K562 (cell line): Measurements from ENCODE around the gene KIF25. TPM values are rescaled to one million over a fixed set of nuclear protein-coding genes. Genes with fewer than 3 reads are reported as not detected.

ENCODE experiments used
- ATAC-seq: fragments of 200-7000 bp; cut with Tn5 transposase; 3 replicates; pipeline ENCODE4 v1.9.1; 2020; ENCODE audit warnings: moderate library complexity
- BruUV-seq: library from RNA; stranded (reverse); fragments of 400-500 nt; replicated peaks from 2 replicates; lab custom pipeline; 2021; lab: Mats Ljungman, UMichigan
- CTCF ChIA-PET: fragments of 300-600 bp; formaldehyde crosslinking; extraction: SDS; loops from one replicate; lab custom pipeline; 2021; ENCODE audit warnings: low intra/inter-chr PET ratio; lab: Yijun Ruan, JAX
- POLR2A ChIA-PET: fragments of 300-600, 350-650 bp; sonication (Branson Sonifier 250); formaldehyde crosslinking; extraction: SDS; loops from one replicate; lab custom pipeline; 2021; ENCODE audit warnings: antibody characterized with exemption, inconsistent platforms; lab: Yijun Ruan, JAX
- DNase-seq, 4 experiments: peaks; one replicate each; pipeline versions ENCODE4 v3.0.0 to v3.0.0-alpha.2; 2011 to 2018; ENCODE audit warnings: low spot score in 3 of 4, mixed read lengths in 3 of 4; ENCODE audit errors: extremely low read depth in 1 of 4
- FAIRE-seq: peaks from 2 replicates; lab custom pipeline; 2011; peaks lifted over from hg19 to GRCh38; lab: Jason Lieb, UNC
- H2AFZ ChIP-seq: 2 replicates; pipeline ENCODE4 v1.6.0; 2011; ENCODE audit warnings: low read depth, low read length, control low read depth, inconsistent platforms
- H3K27ac ChIP-seq: fragments of 200-600 bp; 3 replicates; pipeline ENCODE4 v1.8.0; 2011; ENCODE audit warnings: low read depth, mild to moderate bottlenecking, control low read depth, inconsistent platforms, low read length, moderate library complexity, mixed read lengths; ENCODE audit errors: extremely low read depth
- H3K27me3 ChIP-seq, 2 experiments: fragments of 300-600 bp in 1 of 2; 2 replicates in 1 of 2; 3 replicates in 1 of 2; pipeline versions ENCODE4 v1.6.0 to v1.8.0; 2011; ENCODE audit warnings: inconsistent platforms in 2 of 2, low read length in 2 of 2, mild to moderate bottlenecking in 1 of 2, mixed read lengths in 1 of 2, moderate library complexity in 1 of 2; ENCODE audit not compliant: control insufficient read depth in 2 of 2, insufficient read depth in 2 of 2
- H3K36me3 ChIP-seq: fragments of 300-600 bp; 3 replicates; pipeline ENCODE4 v1.8.0; 2011; ENCODE audit warnings: mild to moderate bottlenecking, low read length, inconsistent platforms; ENCODE audit not compliant: control insufficient read depth, insufficient read depth
- H3K4me1 ChIP-seq, 2 experiments: fragments of 200-600 bp in 1 of 2; replicated peaks in 1 of 2; 2 replicates in 1 of 2; 3 replicates in 1 of 2; pipeline versions ENCODE4 v1.5.1 to v1.8.0; 2011; ENCODE audit warnings: inconsistent platforms in 2 of 2, low read length in 2 of 2, mild to moderate bottlenecking in 1 of 2, mixed read lengths in 1 of 2, moderate library complexity in 1 of 2; ENCODE audit not compliant: control insufficient read depth in 2 of 2, insufficient read depth in 2 of 2
- H3K4me2 ChIP-seq: 2 replicates; pipeline ENCODE4 v1.6.1; 2011; ENCODE audit warnings: low read length, control low read depth, inconsistent platforms, mixed read lengths; ENCODE audit not compliant: insufficient read depth
- H3K4me3 ChIP-seq: fragments of 200-600 bp; sonication (generic), shearing (Covaris generic); 2 replicates; pipeline ENCODE4 v1.5.1; 2016; ENCODE audit warnings: control low read depth, inconsistent platforms
- H3K79me2 ChIP-seq: fragments of 200-600 bp; 3 replicates; pipeline ENCODE4 v1.8.0; 2011; ENCODE audit warnings: low read length, inconsistent platforms; ENCODE audit not compliant: control insufficient read depth, insufficient read depth
- H3K9ac ChIP-seq, 2 experiments: 2 replicates each; pipeline versions ENCODE4 v1.6.0 to v1.6.1; 2011; ENCODE audit warnings: low read depth in 2 of 2, low read length in 2 of 2, control low read depth in 1 of 2, inconsistent platforms in 1 of 2, mild to moderate bottlenecking in 1 of 2, mixed read lengths in 1 of 2; ENCODE audit not compliant: insufficient read depth in 1 of 2
- H3K9me1 ChIP-seq: one replicate; pipeline ENCODE4 v1.6.0; 2011; ENCODE audit warnings: inconsistent platforms, mild to moderate bottlenecking, low read length, moderate library complexity; ENCODE audit not compliant: control insufficient read depth, insufficient read depth
- H3K9me3 ChIP-seq: replicated peaks from 2 replicates; pipeline ENCODE4 v1.5.1; 2011; ENCODE audit warnings: low read depth, low read length, inconsistent platforms; ENCODE audit not compliant: control insufficient read depth, insufficient read depth
- H4K20me1 ChIP-seq: replicated peaks from 2 replicates; pipeline ENCODE4 v1.6.1; 2011; ENCODE audit warnings: low read length, inconsistent platforms, mixed read lengths; ENCODE audit not compliant: control insufficient read depth, insufficient read depth
- ARID2 ChIP-seq: fragments of 450-650 bp; IDR thresholded peaks from 2 replicates; pipeline ENCODE4 v1.6.1; 2017; ENCODE audit warnings: antibody characterized with exemption, mild to moderate bottlenecking
- BRCA1 ChIP-seq, 2 experiments: fragments of 450-650 bp in 1 of 2; sonication (generic) in 1 of 2; formaldehyde crosslinking in 1 of 2; IDR thresholded peaks; 2 replicates each; pipeline versions ENCODE4 v1.5.0 to v1.6.1; 2017 to 2020; ENCODE audit warnings: mild to moderate bottlenecking in 1 of 2, missing genetic modification reagents in 1 of 2
- GABPB2 ChIP-seq: fragments of 250-450 bp; sonication (Bioruptor Pico); conservative IDR thresholded peaks from 2 replicates; pipeline ENCODE4 v1.5.1; 2021; ENCODE audit warnings: mild to moderate bottlenecking
- HBP1 ChIP-seq: fragments of 450-650 bp; formaldehyde crosslinking; IDR thresholded peaks from 2 replicates; pipeline ENCODE4 v1.4.0; 2022; ENCODE audit warnings: missing genetic modification characterization
- MAZ ChIP-seq, 2 experiments: fragments of 450-650 bp in 1 of 2; sonication (generic) in 1 of 2; formaldehyde crosslinking; IDR thresholded peaks in 1 of 2; conservative IDR thresholded peaks in 1 of 2; 2 replicates each; pipeline versions ENCODE4 v1.4.0 to v1.5.0; 2020; ENCODE audit warnings: mild to moderate bottlenecking in 1 of 2, missing genetic modification reagents in 1 of 2
- NFE2L1 ChIP-seq: fragments of 450-650 bp; IDR thresholded peaks from 2 replicates; pipeline ENCODE4 v1.6.1; 2016; ENCODE audit warnings: missing genetic modification characterization, low read depth, mild to moderate bottlenecking, missing compliant biosample characterization, moderate library complexity, borderline replicate concordance
- PHTF2 ChIP-seq: fragments of 250-450 bp; sonication (Bioruptor Pico); IDR thresholded peaks from 2 replicates; pipeline ENCODE4 v1.5.0; 2021; ENCODE audit warnings: mild to moderate bottlenecking
- SIRT6 ChIP-seq: IDR thresholded peaks from one replicate; pipeline ENCODE4 v1.6.1; 2012; ENCODE audit warnings: low read depth, mild to moderate bottlenecking, control low read depth, inconsistent platforms, low read length, moderate library complexity
- TOE1 ChIP-seq, 2 experiments: fragments of 450-650 bp in 1 of 2; sonication (generic) in 1 of 2; formaldehyde crosslinking in 1 of 2; IDR thresholded peaks; 2 replicates each; pipeline versions ENCODE4 v1.7.1 to v1.8.0; 2016 to 2022; ENCODE audit warnings: borderline replicate concordance in 2 of 2, mild to moderate bottlenecking in 2 of 2, antibody characterized with exemption in 1 of 2, inconsistent platforms in 1 of 2, low read depth in 1 of 2, missing genetic modification reagents in 1 of 2, moderate library complexity in 1 of 2
- XRCC4 ChIP-seq: IDR thresholded peaks from one replicate; pipeline ENCODE4 v1.6.1; 2011; ENCODE audit not compliant: insufficient read depth, insufficient read length; ENCODE audit errors: extremely low read depth
- ZNF695 ChIP-seq: fragments of 450-650 bp; formaldehyde crosslinking; IDR thresholded peaks from 2 replicates; pipeline ENCODE4 v1.4.0; 2020; ENCODE audit warnings: mild to moderate bottlenecking, moderate library complexity
- WGBS: fragments of 100-300 bp; shearing (Covaris generic); methylation state at CpG from one replicate; pipeline ENCODE4 v1.1.6; 2016; ENCODE audit warnings: low coverage, mixed read lengths; ENCODE audit not compliant: insufficient coverage; ENCODE audit errors: missing lambda C conversion rate; 5-methylcytosine and 5-hydroxymethylcytosine counted together
- in situ Hi-C: fragments of 300-500 bp; cut with MboI; formaldehyde crosslinking; loops from 4 replicates; pipeline ENCODE4 v1.15.0; 2018; ENCODE audit warnings: inconsistent platforms, mixed read lengths
- intact Hi-C: fragments of 100-400 bp; cut with micrococcal nuclease; formaldehyde crosslinking; loops from 2 replicates; pipeline ENCODE4 v1.14.2; 2022
- polyA plus RNA-seq, 8 experiments: library from polyadenylated mRNA; depleted of rRNA in 4 of 8; stranded (reverse) in 5 of 8; unstranded in 3 of 8; fragments of >200 nt; fragmentation: Nextera tagmentation in 2 of 8; fragmentation: Illumina TruSeq in 1 of 8; extraction: Ambion mirVana in 2 of 8; extraction: Trizol in 1 of 8; gene quantifications; 2 replicates each; pipeline versions ENCODE4 v1.2.1 to v1.2.3, GENCODE V29; 2011 to 2014; ENCODE audit warnings: inconsistent platforms in 1 of 8, missing spikeins in 1 of 8
- total RNA-seq, 7 experiments: library from RNA; depleted of rRNA in 6 of 7; stranded (reverse); fragments of >200 nt in 6 of 7; fragmentation: Illumina TruSeq in 2 of 7; extraction: Trizol in 2 of 7; gene quantifications; 2 replicates each; pipeline versions ENCODE4 v1.2.1 to v1.2.3, GENCODE V29; 2011 to 2021; ENCODE audit warnings: low replicate concordance in 1 of 7
- TF ChIP-seq, protein P1 (sequence below): fragments of 450-650 bp; IDR thresholded peaks from 2 replicates; pipeline ENCODE4 v1.7.0; 2016; ENCODE audit warnings: borderline replicate concordance

Gene KIF25
- total and polyA plus RNA-seq, 9 of the 15 experiments (the other 6 are each of a cell fraction or from before 2014, with no cell fraction given), result 0.04 to 0.49 (median 0.23) TPM; not detected in 5

DNA sequence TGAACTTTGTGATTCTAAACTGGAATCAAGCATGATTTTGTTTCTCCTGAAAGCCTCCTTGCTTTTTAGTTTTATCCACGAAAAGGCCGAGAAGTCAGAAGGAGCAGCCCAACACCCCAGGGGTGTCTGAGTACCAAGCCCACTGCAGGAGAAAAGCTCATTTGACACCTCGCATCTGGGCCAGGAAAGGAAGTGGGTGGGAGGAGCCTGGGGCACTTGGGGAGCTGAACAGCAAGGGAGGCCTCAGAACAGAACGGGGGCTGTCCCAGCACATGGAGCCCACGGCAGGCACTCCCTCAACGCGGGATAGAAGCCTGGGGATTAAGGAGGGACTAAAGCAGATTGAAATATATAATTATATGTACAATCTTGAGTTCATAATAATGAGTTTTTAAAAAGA, 6.6 kb downstream of the KIF25 start (continued):
- TF ChIP-seq HBP1 (CRISPR knock-in tag) (no peak), TOE1 (IDR thresholded peaks at IDR 0.05; ENCODE audit: borderline replicate concordance) (no peak), TOE1 (CRISPR knock-in tag; IDR thresholded peaks at IDR 0.05; ENCODE audit: borderline replicate concordance, low read depth) (no peak), NFE2L1 (no peak), XRCC4 (no peak), GABPB2 (CRISPR knock-in tag) (no peak), ZNF695 (CRISPR knock-in tag) (no peak)

GRCh38 chr6:168004945-168005344, 7.5 kb downstream of the KIF25 start:
- WGBS, result under 1% methylated on average over 11 of the region's 11 CpGs
- BruUV-seq, result no TSS peak
- ATAC-seq (no peak), FAIRE-seq (no peak), DNase-seq (no peak)
- intact Hi-C loops, result no loop called here
- ChIA-PET POLR2A (interaction anchor here (0.6 kb wide), 1 partner anchor 207 kb away, joined by 3 read pairs; no protein-coding TSS in a partner anchor), CTCF (no interaction called here)
- H2AFZ ChIP-seq, result no peak overlapping the region
- H3K4me2 ChIP-seq, result no peak overlapping the region
- H3K27me3 ChIP-seq, result peaks cover 10 to 50% of the 10 kb centered on the region in 2 experiments; a peak in 4 of 5 replicates
- no peaks in the 10 kb centered on the region for H3K9me1 ChIP-seq
- no peaks in the 10 kb centered on the region for H3K79me2 ChIP-seq
- no peak overlapping the region for H3K9ac ChIP-seq
- in situ Hi-C loops, result no loop called here
- no peak overlapping the region for H3K4me3 ChIP-seq
- no peaks in the 10 kb centered on the region; the same call in 1 of the 2 replicates for H4K20me1 ChIP-seq
- no peak overlapping the region for H3K27ac ChIP-seq
- H3K4me1 ChIP-seq, result no peaks in the 10 kb centered on the region
- H3K36me3 ChIP-seq, result no peaks in the 10 kb centered on the region
- TF ChIP-seq, protein P1, sequence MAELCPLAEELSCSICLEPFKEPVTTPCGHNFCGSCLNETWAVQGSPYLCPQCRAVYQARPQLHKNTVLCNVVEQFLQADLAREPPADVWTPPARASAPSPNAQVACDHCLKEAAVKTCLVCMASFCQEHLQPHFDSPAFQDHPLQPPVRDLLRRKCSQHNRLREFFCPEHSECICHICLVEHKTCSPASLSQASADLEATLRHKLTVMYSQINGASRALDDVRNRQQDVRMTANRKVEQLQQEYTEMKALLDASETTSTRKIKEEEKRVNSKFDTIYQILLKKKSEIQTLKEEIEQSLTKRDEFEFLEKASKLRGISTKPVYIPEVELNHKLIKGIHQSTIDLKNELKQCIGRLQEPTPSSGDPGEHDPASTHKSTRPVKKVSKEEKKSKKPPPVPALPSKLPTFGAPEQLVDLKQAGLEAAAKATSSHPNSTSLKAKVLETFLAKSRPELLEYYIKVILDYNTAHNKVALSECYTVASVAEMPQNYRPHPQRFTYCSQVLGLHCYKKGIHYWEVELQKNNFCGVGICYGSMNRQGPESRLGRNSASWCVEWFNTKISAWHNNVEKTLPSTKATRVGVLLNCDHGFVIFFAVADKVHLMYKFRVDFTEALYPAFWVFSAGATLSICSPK, result no peak
- TF ChIP-seq SIRT6, result no peak
- no peak for TF ChIP-seq BRCA1 (IDR thresholded peaks at IDR 0.05)
- no peak for TF ChIP-seq BRCA1 (CRISPR knock-in tag; IDR thresholded peaks at IDR 0.05)
- no peak for TF ChIP-seq PHTF2
- TF ChIP-seq MAZ (CRISPR knock-in tag; conservative IDR thresholded peaks at IDR 0.05 in 1 of 2, IDR thresholded peaks at IDR 0.05 in 1 of 2), result no peak
- no peak for TF ChIP-seq ARID2
- H3K9me3 ChIP-seq, result no peaks in the 10 kb centered on the region
